DMS79 treated with DMSO at 0.1 percent for 48 hours (cell line): ENCODE measurements around the gene FAM53B.

Experiments
- DNase-seq: peaks from one replicate; lab custom pipeline; 2025; lab: John Stamatoyannopoulos, UW

Gene FAM53B

DNA sequence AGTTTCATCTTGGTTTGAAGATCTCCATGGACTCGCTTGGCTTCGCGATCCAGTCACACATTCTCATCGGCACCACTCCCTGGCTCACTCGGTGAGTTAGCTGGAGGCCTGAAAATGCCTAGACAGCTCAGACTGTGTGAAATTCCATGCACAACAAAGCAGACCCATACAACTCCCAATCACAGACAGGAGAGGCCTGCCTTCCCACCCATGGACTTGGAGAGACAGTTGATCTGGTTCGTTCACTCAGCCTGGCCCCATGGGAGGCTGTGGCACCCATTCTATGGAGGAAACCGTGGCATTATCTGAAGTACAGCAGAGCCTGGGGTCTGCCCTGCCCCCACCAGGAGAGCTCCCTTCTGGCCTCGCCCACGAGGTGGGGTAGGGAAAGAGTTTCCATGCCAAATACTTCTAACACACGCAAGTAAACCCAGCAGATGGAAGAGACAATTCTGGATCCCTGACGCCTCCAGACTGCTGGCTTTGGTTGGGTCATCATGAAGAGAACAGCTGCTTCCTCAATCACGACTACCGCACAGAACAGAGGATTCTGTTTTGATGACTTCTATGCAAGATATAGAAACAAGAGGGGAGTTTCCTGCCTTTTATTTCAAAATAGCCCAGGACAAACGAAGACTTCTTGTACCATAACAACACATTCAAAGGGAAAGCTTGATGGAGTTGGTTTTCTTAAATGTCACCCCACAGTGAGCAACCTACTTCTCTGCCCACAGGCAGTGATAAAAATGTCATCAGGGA is 15.9 kb downstream of the FAM53B start:
- DNase-seq: no peak

- DNase-seq: no peak
These were observed 16.7 kb downstream of the FAM53B start for GRCh38 chr10:124727361-124727960.

DNA sequence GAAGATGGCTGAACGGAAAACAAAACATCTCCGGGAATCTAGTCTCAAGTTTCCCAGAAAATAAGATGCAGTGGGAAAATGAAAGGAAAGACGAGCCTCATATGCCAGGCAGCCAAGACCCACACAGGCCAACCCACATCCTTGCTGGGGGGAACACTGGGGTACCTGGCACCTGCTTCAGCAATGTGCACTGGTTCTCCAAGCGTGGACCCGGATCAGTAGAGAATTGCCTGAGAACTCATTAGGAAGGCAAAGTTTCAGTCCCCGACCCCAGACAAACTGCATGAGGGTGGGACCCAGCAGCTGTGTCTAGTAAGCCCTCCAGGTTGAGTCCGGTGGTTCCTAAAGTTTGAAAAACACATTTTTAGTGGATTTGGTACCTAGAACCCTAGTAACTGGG is 18.4 kb downstream of the FAM53B start:
- no peak for DNase-seq

DNA sequence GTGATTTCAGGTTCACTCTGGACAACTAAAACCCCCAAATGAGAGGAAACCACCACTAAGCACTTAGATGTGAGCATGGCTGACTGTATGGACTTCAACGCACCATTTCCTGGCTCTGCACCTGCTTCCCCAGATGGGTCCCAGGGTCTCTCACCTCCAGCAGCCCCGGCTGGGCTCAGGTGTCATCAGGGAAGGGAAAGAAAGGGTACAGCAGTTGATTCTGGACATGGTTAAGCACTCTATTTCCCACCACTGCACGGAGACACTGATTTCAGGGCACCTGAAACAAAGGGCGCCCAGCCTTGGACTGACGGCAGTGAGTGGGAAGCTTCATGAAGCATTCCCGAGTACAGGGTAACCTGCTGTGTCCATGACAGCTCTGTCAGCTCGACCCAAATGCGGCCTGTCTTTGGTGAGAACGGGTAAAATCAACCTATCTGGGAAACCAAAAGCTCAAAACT is 19.0 kb downstream of the FAM53B start:
- no peak for DNase-seq

DNA sequence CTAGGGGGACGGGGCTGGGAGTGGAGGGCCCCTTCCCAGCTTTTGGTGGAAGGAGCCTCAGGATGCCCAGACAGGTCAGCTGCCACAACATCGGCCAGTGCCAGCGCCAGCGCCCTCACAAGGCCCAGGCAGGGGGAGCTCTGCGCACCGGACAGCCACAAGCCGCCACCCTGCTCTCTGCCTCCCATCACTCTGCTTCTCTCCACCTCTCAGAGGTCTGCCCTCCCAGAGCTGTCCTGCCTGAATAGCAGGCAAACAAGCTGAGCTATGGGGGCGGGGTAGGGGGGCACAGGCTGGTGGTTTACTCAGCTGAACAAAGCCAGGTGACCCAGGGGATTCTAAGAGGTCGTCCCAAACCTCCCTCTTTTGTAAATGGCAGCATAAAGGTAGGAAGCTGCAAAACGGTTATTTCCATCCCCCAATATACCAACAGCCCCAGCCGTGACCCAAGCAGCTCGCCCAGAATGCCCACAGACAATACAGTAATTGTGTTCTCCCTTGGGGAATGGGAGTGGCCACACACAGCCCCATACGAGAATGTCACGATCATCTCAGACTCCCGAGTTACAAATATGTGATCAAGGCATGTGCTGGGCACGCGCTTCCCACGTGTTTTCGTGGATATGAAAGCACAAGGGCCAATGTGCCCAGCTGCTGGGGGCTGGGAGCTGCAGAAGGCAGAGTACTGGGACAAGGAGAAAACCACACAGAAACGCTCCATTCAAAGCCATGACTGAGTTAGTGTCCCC is 19.7 kb downstream of the FAM53B start:
- no peak for DNase-seq

DNA sequence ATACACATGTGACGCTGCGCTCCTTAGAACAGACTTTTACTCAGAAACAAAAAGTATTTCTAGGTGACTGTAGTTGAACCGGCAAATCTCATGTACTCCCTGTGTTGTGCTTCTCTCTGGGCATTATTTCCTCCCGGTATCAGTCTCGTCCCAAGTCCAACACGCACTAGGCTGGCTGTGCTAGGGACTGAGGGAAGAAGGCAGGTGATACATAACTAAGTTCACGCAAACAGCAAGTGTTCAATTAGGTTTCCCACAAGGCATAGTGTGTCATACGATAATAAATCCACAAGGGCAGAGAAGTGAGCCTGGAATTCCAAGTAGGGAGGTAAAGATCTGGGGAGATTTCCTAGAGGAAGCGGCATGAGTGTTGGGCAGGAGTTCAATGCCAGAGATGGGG is 20.4 kb downstream of the FAM53B start:
- DNase-seq: no peak

DNA sequence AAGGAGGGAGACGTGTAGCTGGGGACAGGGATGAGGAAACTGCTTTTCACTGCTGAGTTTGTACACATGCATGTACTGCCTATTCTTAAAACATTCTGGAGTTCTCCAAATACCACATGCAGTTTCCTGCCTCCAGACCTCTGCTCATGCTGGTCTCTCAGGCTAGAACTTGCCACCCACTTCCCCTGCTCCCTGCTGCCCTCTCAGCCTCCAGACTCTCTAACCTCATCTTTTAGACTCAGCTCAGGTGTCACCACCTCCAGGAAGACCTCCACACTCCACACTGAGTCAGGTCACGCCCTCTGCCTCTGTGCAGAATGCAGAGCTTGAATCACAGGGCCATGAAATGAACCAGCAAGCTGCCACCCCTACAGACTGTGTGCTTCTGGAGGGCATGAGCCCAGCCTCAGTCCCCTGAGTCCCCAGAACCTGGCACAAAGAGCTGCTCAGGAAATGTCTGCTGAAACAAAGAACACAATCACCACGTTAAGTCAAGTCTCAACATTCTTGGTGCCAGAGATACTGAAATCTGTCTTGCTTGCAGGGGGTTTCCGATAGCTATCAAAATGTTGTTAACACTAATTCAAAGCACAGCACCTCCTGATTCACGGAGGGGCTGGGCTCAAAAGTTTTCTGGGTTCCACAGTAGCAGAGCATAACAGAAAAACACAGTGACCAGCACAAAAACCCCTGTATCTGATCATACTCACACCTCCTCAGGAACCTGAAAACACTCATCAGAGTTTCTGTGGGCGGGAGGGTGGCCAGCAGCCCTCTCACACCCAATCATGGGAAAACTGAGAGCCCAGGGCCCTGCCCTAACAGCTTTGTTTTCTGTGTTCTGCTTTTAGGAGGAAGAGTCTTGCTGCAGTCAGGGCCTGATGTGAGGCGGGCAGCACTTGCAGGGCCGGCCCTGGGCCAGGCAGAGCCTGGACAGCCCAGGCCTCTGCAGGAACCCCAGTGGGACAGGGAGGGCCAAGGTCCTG is 21.1 kb downstream of the FAM53B start:
- no peak for DNase-seq

DNA sequence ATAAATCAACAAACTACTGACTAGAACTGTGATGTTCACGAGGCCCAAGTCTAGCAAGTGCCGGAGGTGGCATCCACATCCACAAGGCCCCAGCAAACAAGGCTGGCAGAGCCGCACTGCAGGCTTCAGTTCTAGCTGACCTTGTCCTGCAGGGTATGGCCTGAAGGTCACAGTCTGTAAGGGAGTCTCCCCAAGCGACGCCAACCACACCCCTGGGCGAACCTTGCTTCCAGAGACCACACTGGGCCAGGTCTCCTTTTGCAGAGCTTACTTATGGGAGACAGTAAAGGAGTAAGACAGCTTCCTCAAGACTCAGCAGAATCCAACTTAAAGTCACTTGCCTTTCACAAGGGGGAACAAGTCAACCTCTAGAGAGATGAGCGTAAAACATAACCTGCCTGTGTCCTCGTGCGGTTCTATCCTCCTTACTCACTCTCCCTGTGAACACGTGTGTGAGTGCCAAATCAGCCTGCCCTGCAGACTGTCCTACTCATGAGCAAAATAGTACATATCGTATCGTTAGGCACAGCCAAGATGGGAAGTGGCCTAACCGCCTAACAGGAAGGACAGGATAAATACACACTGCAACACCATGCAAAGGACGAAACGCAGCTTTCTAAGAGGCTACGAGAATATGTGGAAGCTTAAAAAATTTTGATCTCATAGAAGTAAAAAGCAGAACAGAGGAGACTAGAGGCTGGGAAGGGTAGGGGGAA is 22.7 kb downstream of the FAM53B start:
- DNase-seq: no peak

DNA sequence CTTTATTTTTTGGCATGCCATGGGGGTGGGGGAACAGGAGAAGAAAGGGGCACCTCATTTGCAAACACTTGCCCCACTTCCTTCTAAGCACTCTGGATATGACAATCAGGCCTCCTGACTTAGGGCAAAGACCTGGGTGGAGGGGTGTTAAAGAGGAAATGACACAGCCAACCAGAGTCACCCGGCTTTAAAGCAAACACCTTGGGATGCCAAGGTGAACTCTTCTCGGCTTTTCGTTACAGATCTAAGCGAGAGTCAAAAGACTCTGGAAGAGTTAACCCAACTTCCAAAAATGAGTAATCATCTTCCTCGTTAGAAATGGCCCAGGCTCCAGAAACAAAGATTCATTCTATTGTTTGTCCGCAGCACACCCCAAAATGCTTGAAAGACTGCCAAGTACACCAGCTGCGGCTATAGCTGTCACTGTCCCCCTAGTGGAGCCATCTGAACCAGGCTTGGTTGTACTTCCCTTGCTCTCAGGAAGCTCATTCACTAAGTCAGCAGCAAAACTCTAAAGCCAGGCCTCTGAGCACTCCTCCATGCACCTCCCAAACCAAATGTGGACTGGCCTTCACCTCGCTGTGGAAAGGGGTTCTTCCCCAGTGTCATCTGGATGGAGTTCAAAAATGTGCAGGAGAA is 24.8 kb downstream of the FAM53B start:
- no peak for DNase-seq

- DNase-seq: no peak
These were observed 26.1 kb downstream of the FAM53B start for GRCh38 chr10:124717911-124718741.

DNA sequence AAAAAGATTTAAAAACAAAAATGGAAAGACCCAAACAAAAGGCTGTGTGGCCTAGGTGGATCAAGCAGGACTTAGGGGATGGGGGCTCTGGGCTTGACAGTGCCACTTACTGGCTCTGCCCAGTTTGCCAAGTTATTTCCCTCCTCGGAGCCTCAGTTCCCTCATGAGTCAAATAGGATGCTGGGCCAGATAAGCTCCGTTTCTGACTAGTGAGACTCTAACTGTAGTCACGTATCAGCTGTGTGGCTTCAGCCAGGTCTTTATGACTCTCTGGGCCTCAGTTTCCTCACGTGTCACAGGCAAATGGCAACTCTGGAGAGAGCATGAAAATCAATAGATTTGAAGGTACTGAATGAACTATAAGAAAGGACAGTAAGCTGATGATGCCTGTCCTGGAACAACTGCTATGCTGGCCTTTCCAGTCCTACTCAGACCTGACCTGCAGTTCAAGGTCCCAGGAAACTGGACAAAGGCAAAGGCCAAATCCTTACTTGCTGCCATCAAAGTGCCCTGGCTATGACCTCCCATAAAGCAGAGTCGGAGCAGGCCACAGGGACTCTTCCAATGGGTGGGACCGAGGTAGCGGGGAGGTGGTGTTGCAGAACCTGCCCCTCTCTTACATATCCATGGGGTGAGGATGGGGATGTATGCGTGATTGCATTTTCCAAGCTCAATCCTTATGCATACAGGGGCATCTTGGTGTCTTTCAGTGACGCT is 27.0 kb downstream of the FAM53B start:
- no peak for DNase-seq

DNA sequence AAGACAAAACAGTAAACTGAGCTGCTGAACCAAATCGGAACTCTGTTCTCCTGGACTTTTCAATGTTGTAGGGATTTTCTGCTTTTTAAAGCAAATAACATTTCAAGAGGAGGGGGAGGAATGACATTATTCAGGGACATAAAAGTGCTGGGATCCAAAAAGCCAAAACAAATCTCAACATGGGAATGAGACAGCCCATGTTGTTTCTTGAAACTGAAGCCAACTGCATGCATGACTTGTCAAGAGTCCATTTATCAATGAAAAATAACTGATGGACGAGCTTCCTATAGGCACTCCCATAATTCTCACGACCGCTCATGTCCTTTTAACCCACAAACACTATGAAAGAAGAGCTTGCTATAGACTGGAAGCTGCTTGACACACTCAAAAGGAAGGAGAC is 27.8 kb downstream of the FAM53B start:
- no peak for DNase-seq

GRCh38 chr10:124715439-124715838 is 28.7 kb downstream of the FAM53B start:
- no peak for DNase-seq

GRCh38 chr10:124713679-124714255 is 30.4 kb downstream of the FAM53B start:
- no peak for DNase-seq

DNA sequence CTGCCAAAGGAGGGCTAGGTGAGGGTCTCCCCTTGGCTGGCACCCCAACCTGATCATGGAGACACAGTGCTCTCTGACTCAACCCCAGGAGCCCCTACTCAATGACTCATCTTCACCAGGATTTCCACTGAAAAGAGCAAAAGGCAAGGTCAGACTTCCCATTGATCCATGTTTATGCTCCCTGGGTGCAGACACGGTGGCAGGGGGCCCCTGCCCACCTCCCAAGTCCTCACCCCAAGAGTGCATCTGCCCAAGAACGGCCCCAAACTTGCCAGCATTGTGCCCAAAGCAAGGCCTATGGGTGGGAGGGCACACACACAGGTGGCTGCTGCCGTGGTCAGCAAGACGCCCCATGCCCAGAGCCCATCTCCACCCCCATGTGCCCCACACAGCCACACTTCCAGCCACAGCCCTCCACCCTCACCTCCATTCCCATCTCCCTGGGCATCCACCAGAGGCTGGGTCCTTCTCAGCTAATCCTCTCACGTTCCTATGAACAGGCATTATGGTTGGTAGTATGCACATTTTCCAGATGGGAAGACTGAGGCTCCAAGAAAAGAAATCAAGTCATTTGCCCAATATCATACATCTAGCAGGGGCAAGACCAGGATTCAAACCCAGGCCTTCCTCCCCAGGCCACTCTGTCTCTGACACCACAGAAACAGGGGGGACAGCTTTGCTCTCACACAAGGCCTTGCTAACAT is 31.3 kb downstream of the FAM53B start:
- DNase-seq: no peak

GRCh38 chr10:124711145-124711544 is 33.0 kb downstream of the FAM53B start:
- no peak for DNase-seq

- no peak for DNase-seq
These were observed 33.8 kb downstream of the FAM53B start for GRCh38 chr10:124710266-124710881.

DNA sequence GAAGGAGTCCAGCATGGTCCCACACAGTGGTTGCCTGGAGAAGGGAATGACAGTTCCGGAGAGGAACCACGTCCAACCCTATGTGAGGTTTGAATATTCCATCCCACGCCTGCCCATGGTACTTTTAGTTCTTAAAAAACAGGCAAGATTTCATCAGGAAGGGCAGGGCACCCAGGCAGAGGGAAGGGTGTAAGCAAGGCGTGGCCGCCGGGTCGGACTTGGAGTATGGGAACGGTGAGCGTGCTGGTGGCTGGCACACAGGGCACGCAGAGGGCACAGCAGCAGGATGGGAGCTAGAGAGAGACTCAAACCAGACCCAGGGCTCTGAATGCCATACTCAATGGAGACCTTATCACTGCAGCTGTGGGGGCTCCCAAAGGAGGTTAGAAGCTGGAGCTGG is 34.3 kb downstream of the FAM53B start:
- DNase-seq: no peak
